ENCODE data around the gene SH3BGR.

SH3BGR gene

GRCh38 chr21:39461419-39461818, 9.6 kb downstream of the SH3BGR start:
- DNase-seq, result no peak

GRCh38 chr21:39463308-39463707, 11.5 kb downstream of the SH3BGR start:
- DNase-seq, result no peak

GRCh38 chr21:39466584-39466983, 14.8 kb downstream of the SH3BGR start:
- DNase-seq, result no peak

GRCh38 chr21:39467746-39468145, 16.0 kb downstream of the SH3BGR start:
- no peak for DNase-seq

GRCh38 chr21:39468559-39468958, 16.8 kb downstream of the SH3BGR start:
- DNase-seq, result no peak

- no peak for DNase-seq
Observed at GRCh38 chr21:39471598-39471997, 19.8 kb downstream of the SH3BGR start.

GRCh38 chr21:39472786-39473185, 21.0 kb downstream of the SH3BGR start:
- DNase-seq, result no peak

GRCh38 chr21:39474611-39475010, 22.8 kb downstream of the SH3BGR start:
- DNase-seq, result no peak

GRCh38 chr21:39479164-39479813, 27.5 kb downstream of the SH3BGR start:
- DNase-seq, result no peak

GRCh38 chr21:39479814-39480182, 28.0 kb downstream of the SH3BGR start:
- no peak for DNase-seq

- no peak for DNase-seq
Observed at GRCh38 chr21:39480271-39480670, 28.5 kb downstream of the SH3BGR start.

- no peak for DNase-seq
Observed at GRCh38 chr21:39481886-39482285, 30.1 kb downstream of the SH3BGR start.

- no peak for DNase-seq
Observed at GRCh38 chr21:39483917-39484316, 32.1 kb downstream of the SH3BGR start.

GRCh38 chr21:39484711-39485276, 33.0 kb downstream of the SH3BGR start:
- no peak for DNase-seq

- DNase-seq, result peak; percentile 11
Observed at GRCh38 chr21:39489380-39489924, 37.7 kb downstream of the SH3BGR start.

- DNase-seq, result no peak
Observed at GRCh38 chr21:39499156-39499555, 47.4 kb downstream of the SH3BGR start.

GRCh38 chr21:39502631-39503030, 50.9 kb downstream of the SH3BGR start:
- DNase-seq, result no peak

GRCh38 chr21:39503123-39503762, 51.5 kb downstream of the SH3BGR start:
- no peak for DNase-seq

GRCh38 chr21:39504230-39504629, 52.5 kb downstream of the SH3BGR start:
- no peak for DNase-seq

GRCh38 chr21:39510240-39510639, 58.5 kb downstream of the SH3BGR start:
- DNase-seq, result no peak

GRCh38 chr21:39511102-39511501, 59.3 kb downstream of the SH3BGR start:
- no peak for DNase-seq

GRCh38 chr21:39513735-39514134, 62.0 kb downstream of the SH3BGR start:
- DNase-seq, result no peak

- DNase-seq, result no peak
Observed at GRCh38 chr21:39515684-39516472, 64.1 kb downstream of the SH3BGR start.

All from NCI-H1105 treated with DMSO at 0.1 percent for 48 hours (cell line).